Transverse colon (tissue), 4 donors: Measurements from ENCODE around the gene IKZF1.

Experiments
- CTCF ChIP-seq, 5 experiments: fragments of 200-600 bp in 3 of 5; fragments of 450-650 bp in 2 of 5; sonication (generic) in 3 of 5; IDR thresholded peaks; 1 replicate in 2 of 5; 2 replicates in 3 of 5; pipeline ENCODE4 v1.5.1; 2016 to 2017; ENCODE audit warnings: antibody characterized with exemption in 5 of 5, inconsistent platforms in 3 of 5, mild to moderate bottlenecking in 2 of 5, moderate library complexity in 1 of 5
- POLR2A ChIP-seq: fragments of 450-650 bp; IDR thresholded peaks from one replicate; pipeline ENCODE4 v1.6.1; 2016; ENCODE audit warnings: antibody characterized with exemption, mild to moderate bottlenecking, moderate library complexity
- POLR2AphosphoS5 ChIP-seq, 3 donors: sonication (generic); formaldehyde crosslinking; IDR thresholded peaks; one replicate each; pipeline ENCODE4 v1.6.1; 2016; ENCODE audit warnings: antibody characterized with exemption in 3 of 3

GRCh38 chr7:50363327-50364060, 59.0 kb downstream of the IKZF1 start:
- TF ChIP-seq CTCF (IDR thresholded peaks at IDR 0.05) (no peak), POLR2AphosphoS5 (IDR thresholded peaks at IDR 0.05) (no peak), POLR2A (no peak)
